Central memory CD4-positive, alpha-beta T cell (primary cell): ENCODE results near the gene GARIN5A.

Experiments
- DNase-seq: peaks from one replicate; pipeline ENCODE4 v3.0.0; 2022
- total RNA-seq, 3 experiments: gene quantifications; one replicate each; lab custom pipeline; 2026; lab: John Stamatoyannopoulos, UW

GARIN5A gene
- total RNA-seq = 0 to 0.46 (median 0.16) reads per million in 3 experiments

DNA sequence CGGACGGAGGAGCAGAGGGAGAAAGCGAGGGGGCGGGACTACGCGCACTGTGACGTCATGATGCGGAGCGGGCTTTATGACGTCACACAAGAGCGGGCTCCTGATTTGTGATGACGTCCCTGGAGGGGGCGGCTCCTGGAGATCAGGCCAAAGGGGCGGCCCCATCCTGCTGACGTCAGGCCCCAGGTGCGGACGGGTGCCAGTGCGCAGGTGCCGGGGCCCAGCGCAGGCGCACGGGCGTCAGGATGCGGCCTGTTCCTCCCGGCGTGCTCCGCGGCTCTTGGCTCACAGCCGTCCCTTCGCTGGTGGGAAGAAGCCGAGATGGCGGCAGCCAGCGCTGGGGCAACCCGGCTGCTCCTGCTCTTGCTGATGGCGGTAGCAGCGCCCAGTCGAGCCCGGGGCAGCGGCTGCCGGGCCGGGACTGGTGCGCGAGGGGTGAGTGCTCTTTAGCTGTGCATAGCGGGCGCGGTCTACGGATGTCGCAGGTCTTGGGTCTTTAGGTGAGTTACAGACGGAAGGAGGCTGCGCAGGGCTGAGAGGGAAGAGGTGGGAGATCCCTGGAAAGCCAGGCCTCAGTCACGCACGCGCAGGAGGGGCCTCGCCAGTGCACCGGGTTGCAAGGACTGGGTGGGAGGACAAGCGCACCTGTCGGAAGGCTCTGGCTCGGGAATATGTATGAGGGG is at the start of gene GARIN5A, which contains the start of gene EMC10:
TSS of gene GARIN5A (minus strand) at position 625 of the 683 bp plus-strand sequence. CDS start at position 165, 460 bp downstream.
TSS of gene EMC10 (plus strand) at position 284 of the 683 bp plus-strand sequence. CDS start at position 322, 38 bp downstream.
- peak; percentile 96 for DNase-seq

- DNase-seq = no peak
Measured at GRCh38 chr19:50522881-50523280, 46.2 kb upstream of the GARIN5A start.

GRCh38 chr19:50520822-50521465 is 44.3 kb upstream of the GARIN5A start:
- DNase-seq = no peak

GRCh38 chr19:50519006-50519575 is 42.4 kb upstream of the GARIN5A start:
- no peak for DNase-seq

GRCh38 chr19:50518091-50519005 is 41.7 kb upstream of the GARIN5A start:
- DNase-seq = no peak

DNA sequence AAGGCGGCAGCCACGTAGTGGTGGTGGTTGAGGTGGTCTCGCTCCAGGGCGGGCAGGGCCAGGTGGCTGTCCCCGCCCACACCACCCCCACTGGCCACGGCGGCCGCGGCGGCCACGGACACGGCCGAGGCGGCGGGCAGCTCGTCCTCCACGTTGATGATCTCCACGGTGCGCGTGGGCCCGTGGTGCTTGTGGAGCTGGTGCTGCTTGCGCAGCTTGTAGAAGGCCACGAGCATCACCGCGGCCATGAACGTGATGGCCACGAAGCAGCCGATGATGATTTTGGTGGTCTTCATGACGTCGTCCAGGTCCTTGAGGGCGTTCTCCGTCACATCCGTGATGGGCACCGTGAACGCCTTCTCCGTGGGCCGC is 41.0 kb upstream of the GARIN5A start:
- DNase-seq = no peak

GRCh38 chr19:50516964-50517703 is 40.5 kb upstream of the GARIN5A start:
- DNase-seq = no peak

GRCh38 chr19:50516456-50516855 is 39.8 kb upstream of the GARIN5A start:
- no peak for DNase-seq

- DNase-seq = no peak
Measured at GRCh38 chr19:50515168-50515561, 38.5 kb upstream of the GARIN5A start.

DNA sequence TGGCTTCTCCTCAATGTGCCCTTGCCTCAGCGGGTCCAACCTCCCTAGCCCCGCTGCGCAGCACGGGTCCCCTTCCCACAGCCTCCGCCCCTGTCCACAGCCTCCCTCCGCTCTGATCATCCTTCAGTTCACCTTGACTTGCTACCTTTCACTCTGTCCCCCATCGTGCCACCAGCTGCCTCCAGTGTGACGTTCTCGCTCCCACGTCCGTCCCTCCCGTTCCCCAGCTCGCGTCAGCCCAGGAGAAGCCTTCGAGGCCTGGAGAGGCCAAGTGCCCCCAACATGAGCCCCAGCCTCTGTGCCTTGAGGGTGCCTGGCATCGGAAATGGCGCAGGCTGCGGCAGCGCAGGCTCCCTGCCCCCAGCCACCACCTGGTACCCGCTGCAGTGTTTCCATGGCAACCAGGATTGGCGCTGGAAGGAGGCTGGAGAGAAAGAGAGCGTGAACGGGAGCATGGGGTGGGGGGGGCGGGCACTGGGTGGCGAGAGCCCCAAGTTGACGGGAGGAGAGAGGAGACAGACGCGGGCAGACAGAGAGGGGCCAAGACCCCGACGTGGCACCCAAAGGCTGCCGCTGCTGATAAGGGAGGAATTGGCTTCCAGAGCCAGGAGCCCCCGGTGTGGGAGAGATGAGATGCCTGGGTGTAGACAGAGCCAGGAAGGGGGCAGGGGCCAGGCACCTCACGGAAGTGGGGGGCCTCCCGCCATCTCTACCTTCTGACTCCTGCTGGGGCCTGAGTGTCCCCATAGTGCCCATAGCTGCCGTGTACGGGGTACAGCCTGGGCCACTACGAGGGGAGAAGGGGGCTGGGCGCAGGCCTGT is 37.9 kb upstream of the GARIN5A start:
- no peak for DNase-seq

- no peak for DNase-seq
Measured at GRCh38 chr19:50513746-50514345, 37.2 kb upstream of the GARIN5A start, which contains the start of gene ASPDH. TSS of gene ASPDH (minus strand) at chr19:50513913. CDS start at chr19:50513823, 90 bp downstream.

DNA sequence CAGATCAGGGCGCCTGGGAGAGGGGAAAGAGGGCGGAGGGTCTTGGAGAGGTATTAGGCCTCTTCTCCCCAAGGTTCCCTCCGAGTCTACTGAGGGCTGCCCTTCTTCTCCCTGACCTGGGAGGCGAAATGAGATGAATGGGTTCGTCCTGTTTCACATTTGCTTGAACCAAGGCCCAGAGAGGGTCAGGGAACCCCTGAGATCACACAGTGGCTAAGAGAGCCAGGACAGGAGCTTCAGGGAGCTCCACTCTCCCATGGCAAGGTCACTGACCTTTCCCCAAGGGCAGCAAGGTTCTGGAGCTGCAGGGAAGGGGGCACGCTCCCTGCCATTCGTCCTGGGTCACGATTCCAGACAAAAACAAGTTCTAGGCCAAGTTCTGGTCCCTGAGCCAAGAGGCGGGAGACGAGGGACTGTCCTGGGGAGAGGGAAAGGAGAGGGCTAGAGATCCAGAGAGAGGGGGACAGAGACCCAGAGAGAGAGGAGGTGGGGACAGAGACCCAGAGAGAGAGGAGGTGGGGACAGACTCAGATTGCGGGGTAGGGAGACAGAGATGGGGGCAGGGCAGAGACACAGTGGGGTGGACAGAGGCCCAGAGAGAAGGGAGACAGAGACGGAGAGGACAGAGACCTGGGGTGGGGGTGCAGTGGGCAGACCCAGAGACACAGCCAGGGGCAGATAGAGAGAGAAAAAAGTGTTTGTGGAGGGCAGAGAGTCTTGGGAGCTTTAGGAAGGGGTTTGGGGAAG is 36.5 kb upstream of the GARIN5A start:
- DNase-seq = no peak

DNA sequence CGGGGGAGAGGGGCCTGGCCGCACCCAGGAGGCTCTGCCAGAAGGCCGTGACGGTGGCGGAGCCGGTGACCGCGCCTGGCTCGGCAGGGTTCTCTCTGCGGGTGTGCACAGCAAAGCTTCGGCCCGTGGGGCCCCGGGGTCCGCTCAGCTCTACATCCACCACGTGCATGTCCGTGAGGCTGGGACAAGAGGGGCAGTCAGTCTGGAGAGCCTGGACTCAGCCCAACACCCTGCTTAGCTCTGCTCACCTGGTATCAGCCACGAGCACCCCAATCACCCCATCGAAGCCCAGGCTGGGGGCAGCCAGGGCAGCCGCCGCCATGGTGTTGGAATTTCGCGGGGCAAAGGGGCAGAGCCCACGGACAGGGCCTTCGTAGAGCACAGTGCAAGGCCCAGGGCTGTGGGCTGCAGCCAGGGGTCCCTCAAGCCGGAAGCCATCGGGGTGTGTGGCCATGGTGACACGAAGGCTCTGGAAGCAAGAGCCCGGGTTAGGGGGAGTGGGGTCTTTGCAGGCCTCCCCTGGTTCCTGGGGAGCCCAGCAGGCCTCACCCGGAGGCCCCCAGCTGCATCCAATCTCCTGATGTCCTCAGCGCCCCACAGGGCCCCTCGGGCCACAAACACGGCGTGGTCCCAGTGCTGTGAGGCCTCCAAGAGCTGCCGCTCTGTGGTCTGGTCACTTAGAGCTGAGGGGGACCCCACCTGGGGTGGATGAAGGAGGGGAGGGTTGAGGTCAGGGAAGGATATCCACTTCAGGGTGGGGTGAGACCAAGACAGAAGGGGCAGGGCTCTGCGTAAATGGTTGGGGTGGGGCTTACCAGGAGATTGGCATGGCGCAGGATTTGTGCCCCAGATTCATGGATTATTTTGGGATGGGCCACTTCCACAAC is 35.7 kb upstream of the GARIN5A start:
- no peak for DNase-seq

GRCh38 chr19:50511069-50511822 is 34.6 kb upstream of the GARIN5A start, which contains the start of gene JOSD2:
TSS of gene JOSD2 (minus strand) at chr19:50511191. CDS start at chr19:50510431, 760 bp downstream.
- DNase-seq = peak; percentile 98

DNA sequence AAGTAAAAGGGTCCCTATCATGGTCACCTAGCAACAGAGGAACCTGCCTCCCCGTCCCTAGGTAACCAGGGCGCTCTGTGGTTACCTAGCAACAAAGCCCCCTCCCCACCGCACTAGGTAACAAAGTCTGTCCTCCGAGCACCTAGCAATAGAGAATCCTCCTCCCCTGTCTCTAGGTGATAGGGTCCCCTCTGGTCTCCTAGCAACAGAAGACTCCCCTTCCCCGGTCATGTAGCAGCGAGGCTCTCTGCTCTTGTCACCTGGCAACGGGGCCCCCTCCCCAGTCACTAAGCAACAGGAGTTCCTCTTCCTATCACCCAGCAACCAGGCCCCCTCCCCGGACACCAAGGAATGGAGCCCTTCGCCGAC is 34.0 kb upstream of the GARIN5A start:
- DNase-seq = no peak

- DNase-seq = no peak
Measured at GRCh38 chr19:50510121-50510670, 33.5 kb upstream of the GARIN5A start.

GRCh38 chr19:50509366-50509765 is 32.7 kb upstream of the GARIN5A start:
- DNase-seq = no peak

DNA sequence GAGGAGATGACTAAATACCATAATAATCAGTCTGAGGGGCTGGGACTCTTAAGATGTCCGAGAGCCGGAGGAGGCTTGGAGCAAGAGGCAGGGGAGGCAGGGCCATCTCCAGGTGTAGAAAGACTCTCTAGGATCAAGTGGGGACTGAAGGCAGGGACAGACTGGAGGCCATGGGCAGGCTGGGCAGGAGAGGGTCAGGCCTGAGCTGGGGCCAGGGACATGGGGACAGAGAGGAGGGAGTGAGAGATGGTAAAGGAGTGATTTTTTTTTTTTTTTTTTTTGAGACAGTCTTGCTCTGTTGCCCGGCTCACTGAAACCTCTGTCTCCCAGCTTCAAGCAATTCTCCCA is 32.2 kb upstream of the GARIN5A start:
- no peak for DNase-seq
